B cell (primary cell): ENCODE results near the gene RAD17. TPM values are rescaled to one million over a fixed set of nuclear protein-coding genes. Genes with fewer than 3 reads are reported as not detected.

Experiments
- ATAC-seq: fragments of 200-7000 bp; cut with Tn5 transposase; one replicate; pipeline ENCODE4 v1.10.0; 2021; ENCODE audit warnings: low read depth, mild to moderate bottlenecking, moderate number of reproducible peaks, moderate library complexity
- CTCF ChIA-PET: fragments of 350-600 bp; sonication (Branson Sonifier 250); formaldehyde crosslinking; loops from one replicate; lab custom pipeline; 2021; ENCODE audit warnings: antibody characterized with exemption, inconsistent platforms; lab: Charles Lee
- POLR2A ChIA-PET: fragments of 350-600 bp; sonication (Branson Sonifier 250); formaldehyde crosslinking; loops from one replicate; lab custom pipeline; 2021; ENCODE audit warnings: antibody characterized with exemption; lab: Charles Lee
- DNase-seq: peaks from one replicate; pipeline ENCODE4 v3.0.0; 2013
- H2AFZ ChIP-seq: 2 replicates; pipeline ENCODE4 v1.6.1; 2012; ENCODE audit warnings: mild to moderate bottlenecking, low read depth, low read length; ENCODE audit not compliant: insufficient read depth, poor library complexity, severe bottlenecking
- H3K27ac ChIP-seq, 2 donors: 1 replicate in 1 of 2; 2 replicates in 1 of 2; pipeline ENCODE4 v1.5.1; 2012 to 2013; ENCODE audit warnings: low read length in 2 of 2, mild to moderate bottlenecking in 2 of 2, moderate library complexity in 1 of 2
- H3K27me3 ChIP-seq, 4 experiments: fragments of 200-600 bp in 1 of 4; sonication (generic) in 1 of 4; replicated peaks in 1 of 4; 1 replicate in 2 of 4; 2 replicates in 2 of 4; pipeline versions ENCODE4 v1.6.1 to v1.7.0; 2013 to 2016; ENCODE audit warnings: low read length in 3 of 4, mild to moderate bottlenecking in 2 of 4, mixed read lengths in 1 of 4, moderate library complexity in 1 of 4; ENCODE audit not compliant: insufficient read depth in 4 of 4, control insufficient read depth in 3 of 4; ENCODE audit errors: control extremely low read depth in 1 of 4
- H3K36me3 ChIP-seq, 2 experiments: replicated peaks in 1 of 2; 1 replicate in 1 of 2; 2 replicates in 1 of 2; pipeline versions ENCODE4 v1.6.1 to v1.7.1; 2013; ENCODE audit warnings: low read length in 1 of 2; ENCODE audit not compliant: insufficient read depth in 2 of 2, control insufficient read depth in 1 of 2; ENCODE audit errors: control extremely low read depth in 1 of 2, extremely low read depth in 1 of 2
- H3K4me1 ChIP-seq, 2 donors: fragments of 200-600 bp in 1 of 2; sonication (generic) in 1 of 2; 1 replicate in 1 of 2; 2 replicates in 1 of 2; pipeline versions ENCODE4 v1.5.1 to v1.6.1; 2013 to 2017; ENCODE audit warnings: low read length in 2 of 2; ENCODE audit not compliant: control insufficient read depth in 2 of 2, insufficient read depth in 2 of 2
- H3K4me2 ChIP-seq: replicated peaks from 2 replicates; pipeline ENCODE3; 2012; ENCODE audit warnings: mild to moderate bottlenecking, low read depth, low read length; ENCODE audit not compliant: poor library complexity, severe bottlenecking
- H3K4me3 ChIP-seq, 5 experiments: fragments of 200-600 bp in 1 of 5; sonication (generic) in 1 of 5; 1 replicate in 3 of 5; 2 replicates in 2 of 5; pipeline versions ENCODE4 v1.5.1 to v1.7.0; 2011 to 2016; ENCODE audit warnings: low read length in 4 of 5, mild to moderate bottlenecking in 4 of 5, low read depth in 2 of 5, control low read depth in 1 of 5, moderate library complexity in 1 of 5; ENCODE audit not compliant: insufficient read depth in 1 of 5; ENCODE audit errors: control extremely low read depth in 1 of 5, extremely low read depth in 1 of 5
- H3K79me2 ChIP-seq: fragments of 200-600 bp; sonication (generic); one replicate; pipeline ENCODE4 v1.6.0; 2016; ENCODE audit warnings: low read length; ENCODE audit not compliant: control insufficient read depth, insufficient read depth
- H3K9ac ChIP-seq: fragments of 200-600 bp; sonication (generic); 2 replicates; pipeline ENCODE4 v1.6.1; 2017; ENCODE audit warnings: mild to moderate bottlenecking, low read length, moderate library complexity
- H3K9me3 ChIP-seq, 3 donors: one replicate each; pipeline versions ENCODE4 v1.6.1 to v1.7.1; 2013; ENCODE audit warnings: low read length in 2 of 3; ENCODE audit not compliant: control insufficient read depth in 2 of 3, insufficient read depth in 1 of 3; ENCODE audit errors: control extremely low read depth in 1 of 3
- H4K20me1 ChIP-seq: 2 replicates; pipeline ENCODE4 v1.6.0; 2012; ENCODE audit warnings: mild to moderate bottlenecking, low read length; ENCODE audit not compliant: insufficient read depth, control insufficient read depth, poor library complexity, severe bottlenecking
- H3K27ac Mint-ChIP-seq: one replicate; pipeline ENCODE4 v1.8.0; 2021; ENCODE audit warnings: mixed read lengths
- H3K27me3 Mint-ChIP-seq: one replicate; pipeline ENCODE4 v1.8.0; 2021; ENCODE audit warnings: mixed read lengths
- H3K4me1 Mint-ChIP-seq: one replicate; pipeline ENCODE4 v1.8.0; 2021; ENCODE audit warnings: mixed read lengths
- H3K4me3 Mint-ChIP-seq: one replicate; pipeline ENCODE4 v1.8.0; 2021; ENCODE audit warnings: mixed read lengths
- H3K9me3 Mint-ChIP-seq: one replicate; pipeline ENCODE4 v1.8.0; 2022; ENCODE audit warnings: mixed read lengths; ENCODE audit not compliant: insufficient read depth
- EZH2 ChIP-seq: IDR thresholded peaks from 2 replicates; pipeline ENCODE4 v1.6.1; 2012; ENCODE audit warnings: borderline replicate concordance, low read depth, mild to moderate bottlenecking, moderate library complexity, low read length; ENCODE audit not compliant: insufficient read depth, poor library complexity, severe bottlenecking
- WGBS: methylation state at CpG from one replicate; pipeline ENCODE4 v1.1.5; 2013; ENCODE audit warnings: missing lambda C conversion rate; ENCODE audit not compliant: insufficient coverage; 5-methylcytosine and 5-hydroxymethylcytosine counted together
- intact Hi-C: fragments of 100-400 bp; cut with micrococcal nuclease; formaldehyde crosslinking; loops from one replicate; pipeline ENCODE4 v1.10.0; 2022
- polyA minus RNA-seq: library from RNA; depleted of rRNA, polyadenylated mRNA; stranded (reverse); fragments of >200 nt; gene quantifications from 2 replicates; pipeline ENCODE4 v1.2.3, GENCODE V29; 2012
- polyA plus RNA-seq: library from polyadenylated mRNA; depleted of rRNA; stranded (reverse); fragments of >200 nt; gene quantifications from 2 replicates; pipeline ENCODE4 v1.2.3, GENCODE V29; 2012
- total RNA-seq, 2 donors: library from RNA; stranded (reverse); fragments of 120-200 nt in 1 of 2; gene quantifications; 1 replicate in 1 of 2; 2 replicates in 1 of 2; pipeline versions ENCODE4 v1.2.3 to v1.2.4, GENCODE V29; 2013 to 2022
- TF ChIP-seq, protein P1 (sequence below): fragments of 200-600 bp; IDR thresholded peaks from one replicate; pipeline ENCODE4 v1.8.0; 2022; ENCODE audit warnings: antibody characterized with exemption, mild to moderate bottlenecking

The RAD17 gene, protein sequence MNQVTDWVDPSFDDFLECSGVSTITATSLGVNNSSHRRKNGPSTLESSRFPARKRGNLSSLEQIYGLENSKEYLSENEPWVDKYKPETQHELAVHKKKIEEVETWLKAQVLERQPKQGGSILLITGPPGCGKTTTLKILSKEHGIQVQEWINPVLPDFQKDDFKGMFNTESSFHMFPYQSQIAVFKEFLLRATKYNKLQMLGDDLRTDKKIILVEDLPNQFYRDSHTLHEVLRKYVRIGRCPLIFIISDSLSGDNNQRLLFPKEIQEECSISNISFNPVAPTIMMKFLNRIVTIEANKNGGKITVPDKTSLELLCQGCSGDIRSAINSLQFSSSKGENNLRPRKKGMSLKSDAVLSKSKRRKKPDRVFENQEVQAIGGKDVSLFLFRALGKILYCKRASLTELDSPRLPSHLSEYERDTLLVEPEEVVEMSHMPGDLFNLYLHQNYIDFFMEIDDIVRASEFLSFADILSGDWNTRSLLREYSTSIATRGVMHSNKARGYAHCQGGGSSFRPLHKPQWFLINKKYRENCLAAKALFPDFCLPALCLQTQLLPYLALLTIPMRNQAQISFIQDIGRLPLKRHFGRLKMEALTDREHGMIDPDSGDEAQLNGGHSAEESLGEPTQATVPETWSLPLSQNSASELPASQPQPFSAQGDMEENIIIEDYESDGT
- total RNA-seq (39.6 and 41.0 TPM in 2 replicates), polyA plus RNA-seq (21.0 and 24.5 TPM in 2 replicates), polyA minus RNA-seq (14.7 and 19.8 TPM in 2 replicates)
- 39.2 TPM for total RNA-seq (2013)

DNA sequence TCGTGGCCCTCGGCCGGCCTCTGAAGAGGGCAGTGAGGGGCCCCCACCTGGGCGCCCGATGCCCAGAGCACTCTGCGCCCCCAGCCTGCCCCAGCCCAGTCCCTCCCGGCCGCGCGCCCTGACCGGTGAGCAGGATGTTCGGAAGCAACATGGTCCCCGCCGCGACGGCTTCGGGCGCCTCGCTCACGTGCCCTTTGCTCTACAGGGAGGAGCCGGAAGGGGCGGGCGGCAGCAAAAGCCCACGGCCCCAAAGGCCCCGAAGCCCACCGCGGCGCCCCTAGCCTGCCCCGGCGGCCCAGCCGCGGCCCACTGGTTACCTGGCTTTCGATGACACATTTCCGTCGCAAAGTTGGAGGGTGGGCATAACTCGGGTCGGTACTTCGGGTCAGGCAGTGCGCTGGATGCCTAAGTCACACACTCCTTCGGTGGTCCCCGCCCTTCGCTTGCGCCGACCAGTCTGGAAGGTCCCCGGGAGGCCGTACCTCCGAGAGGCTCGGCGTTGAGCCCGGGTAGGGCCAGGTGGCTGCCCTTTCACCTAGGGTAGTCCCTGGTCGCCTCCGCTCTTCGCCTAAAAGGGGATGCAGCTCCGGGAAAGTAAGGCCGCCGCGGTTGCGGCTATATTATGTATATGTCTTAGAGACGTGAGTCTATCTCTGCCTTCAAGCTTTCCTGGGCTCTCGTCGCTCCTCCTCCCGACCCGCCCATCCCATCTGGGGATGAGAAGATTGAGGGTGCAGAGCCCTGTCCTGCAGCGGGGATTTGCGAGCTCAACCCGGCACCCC is at the start of gene RAD17, which contains the start of the genes AK6 and TAF9:
Gene RAD17 (plus strand): TSS at position 479 of the 782 bp plus-strand sequence. CDS start 2,391 bp downstream, outside the sequence.
Gene AK6 (minus strand): TSS at position 181 of the 782 bp plus-strand sequence. CDS start 30 bp downstream, at position 151.
Gene TAF9 (minus strand): TSS at position 181 of the 782 bp plus-strand sequence. CDS start 3,783 bp downstream, outside the sequence.
- WGBS, result under 1% methylated on average over 48 of the region's 66 CpGs
- Histone ChIP-seq H3K4me3 (peak within 1 kb of the TSS; percentile 69 to 89 (median 83)), H3K27me3 (no peaks in the 10 kb centered on the region), H3K27ac (peak within 1 kb of the TSS; percentile 96 to 99), H4K20me1 (peaks cover 3% of the 10 kb centered on the region), H3K9ac (peak within 1 kb of the TSS; percentile 88), H3K36me3 (peaks cover 1 to 24% of the 10 kb centered on the region in 2 experiments), H3K4me2 (peak within 1 kb of the TSS; percentile 78), H3K79me2 (peaks cover 64% of the 10 kb centered on the region), H2AFZ (peak within 1 kb of the TSS; percentile 86), H3K4me1 (peaks cover 22 to 26% of the 10 kb centered on the region in 2 donors), H3K9me3 (no peaks in the 10 kb centered on the region)
- Mint-ChIP-seq H3K27ac (peak within 1 kb of the TSS; percentile 100), H3K4me3 (peak within 1 kb of the TSS; percentile 96), H3K27me3 (no peaks in the 10 kb centered on the region), H3K4me1 (peaks cover 41% of the 10 kb centered on the region), H3K9me3 (no peaks in the 10 kb centered on the region)
- ChIA-PET CTCF (interaction anchor here (1.5 kb wide), 1 partner anchor 276 kb away, joined by 7 read pairs; the partner anchor contains the start of gene SLC30A5), POLR2A (interaction anchor here (0.9 to 1.0 kb wide), 2 partner anchors 152 to 276 kb away, joined by 3 read pairs; partner anchors contain the start of gene SLC30A5)
- peak; percentile 99 for DNase-seq
- TF ChIP-seq, protein P1, sequence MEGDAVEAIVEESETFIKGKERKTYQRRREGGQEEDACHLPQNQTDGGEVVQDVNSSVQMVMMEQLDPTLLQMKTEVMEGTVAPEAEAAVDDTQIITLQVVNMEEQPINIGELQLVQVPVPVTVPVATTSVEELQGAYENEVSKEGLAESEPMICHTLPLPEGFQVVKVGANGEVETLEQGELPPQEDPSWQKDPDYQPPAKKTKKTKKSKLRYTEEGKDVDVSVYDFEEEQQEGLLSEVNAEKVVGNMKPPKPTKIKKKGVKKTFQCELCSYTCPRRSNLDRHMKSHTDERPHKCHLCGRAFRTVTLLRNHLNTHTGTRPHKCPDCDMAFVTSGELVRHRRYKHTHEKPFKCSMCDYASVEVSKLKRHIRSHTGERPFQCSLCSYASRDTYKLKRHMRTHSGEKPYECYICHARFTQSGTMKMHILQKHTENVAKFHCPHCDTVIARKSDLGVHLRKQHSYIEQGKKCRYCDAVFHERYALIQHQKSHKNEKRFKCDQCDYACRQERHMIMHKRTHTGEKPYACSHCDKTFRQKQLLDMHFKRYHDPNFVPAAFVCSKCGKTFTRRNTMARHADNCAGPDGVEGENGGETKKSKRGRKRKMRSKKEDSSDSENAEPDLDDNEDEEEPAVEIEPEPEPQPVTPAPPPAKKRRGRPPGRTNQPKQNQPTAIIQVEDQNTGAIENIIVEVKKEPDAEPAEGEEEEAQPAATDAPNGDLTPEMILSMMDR, result no peak
- TF ChIP-seq EZH2, result no peak
- intact Hi-C loops, result loop anchor here (1.0 kb wide), 7 partner anchors 37 to 326 kb away; partner anchors contain the start of genes CCDC125, CDK7 and CENPH
- peak; percentile 95 for ATAC-seq
